Measurements from ENCODE around the gene SAP30.

The SAP30 gene

DNA sequence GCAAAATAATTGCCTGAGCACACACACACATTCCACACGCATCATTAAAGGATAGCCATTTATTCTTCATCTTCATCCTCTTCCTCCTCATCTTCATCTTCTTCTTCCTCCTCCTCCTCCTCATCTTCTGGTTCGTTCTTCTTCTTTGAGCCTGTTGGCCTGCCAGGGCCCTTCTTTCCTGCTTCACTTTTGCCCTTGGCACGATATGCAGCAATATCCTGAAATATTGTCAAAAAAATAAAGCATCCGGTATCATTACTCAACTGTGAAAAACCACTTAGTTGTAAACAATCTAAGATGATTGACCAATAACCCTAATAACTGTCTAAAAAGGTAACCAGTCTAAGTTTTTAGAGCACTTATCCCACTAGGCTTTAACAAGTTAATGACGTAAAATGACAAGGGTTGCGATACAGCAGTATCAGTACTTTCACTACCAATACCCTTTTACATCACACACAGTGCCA lies 38.7 kb upstream of the SAP30 start:
- H2BK120ac ChIP-seq (ENCODE audit: insufficient read depth, low read length, poor library complexity), result no peak overlapping the region
- H3K27me3 ChIP-seq (ENCODE audit: insufficient read depth, low read length), result no peaks in the 10 kb centered on the region
- peak overlapping the region; percentile 26 for H3K4me2 ChIP-seq (ENCODE audit: low read length)
- H4K12ac ChIP-seq (ENCODE audit: low read depth, low read length), result no peak overlapping the region
- H3K9me3 ChIP-seq (ENCODE audit: insufficient read depth, low read depth, low read length), result no peaks in the 10 kb centered on the region
- no peak overlapping the region for H3K4me3 ChIP-seq (ENCODE audit: low read depth, low read length)
- peaks cover 13% of the 10 kb centered on the region for H3K79me1 ChIP-seq (ENCODE audit: low read length)
- H2AK5ac ChIP-seq (ENCODE audit: low read length), result no peak overlapping the region
- no peak overlapping the region for H3K4ac ChIP-seq (ENCODE audit: low read depth, low read length)
- H3K9ac ChIP-seq (ENCODE audit: low read length), result no peak overlapping the region
- H3K14ac ChIP-seq (ENCODE audit: low read length), result no peak overlapping the region
- peaks cover 9% of the 10 kb centered on the region for H3K79me2 ChIP-seq (ENCODE audit: control insufficient read depth, insufficient read depth, low read length, poor library complexity)
- peaks cover 5 to 9% of the 10 kb centered on the region in 2 experiments for H3K36me3 ChIP-seq (ENCODE audit: control insufficient read depth in 1 of 2, insufficient read depth in 2 of 2, low read length in 2 of 2)
- H4K91ac ChIP-seq (ENCODE audit: low read depth, low read length), result no peak overlapping the region
- no peak overlapping the region for H2AFZ ChIP-seq (ENCODE audit: insufficient read depth, low read length, poor library complexity)
- no peak overlapping the region for H4K8ac ChIP-seq (ENCODE audit: low read depth, low read length)
- WGBS (ENCODE audit: extremely low coverage, insufficient coverage, insufficient read length), result no CpG with 5 or more reads among the region's 6 CpGs
- no peak overlapping the region for H3K23ac ChIP-seq (ENCODE audit: low read length)
- DNase-seq, result no peak
- no peak overlapping the region for H2BK12ac ChIP-seq (ENCODE audit: low read length)
- H3K4me1 ChIP-seq (ENCODE audit: control insufficient read depth in 1 of 2, insufficient read depth in 2 of 2, low read length in 2 of 2), result no peaks in the 10 kb centered on the region
- no peak overlapping the region for H3K18ac ChIP-seq (ENCODE audit: low read length)
- H3K27ac ChIP-seq (ENCODE audit: low read depth, low read length), result no peak overlapping the region
- no peak overlapping the region for H2BK5ac ChIP-seq (ENCODE audit: low read depth, low read length, poor library complexity)

DNA sequence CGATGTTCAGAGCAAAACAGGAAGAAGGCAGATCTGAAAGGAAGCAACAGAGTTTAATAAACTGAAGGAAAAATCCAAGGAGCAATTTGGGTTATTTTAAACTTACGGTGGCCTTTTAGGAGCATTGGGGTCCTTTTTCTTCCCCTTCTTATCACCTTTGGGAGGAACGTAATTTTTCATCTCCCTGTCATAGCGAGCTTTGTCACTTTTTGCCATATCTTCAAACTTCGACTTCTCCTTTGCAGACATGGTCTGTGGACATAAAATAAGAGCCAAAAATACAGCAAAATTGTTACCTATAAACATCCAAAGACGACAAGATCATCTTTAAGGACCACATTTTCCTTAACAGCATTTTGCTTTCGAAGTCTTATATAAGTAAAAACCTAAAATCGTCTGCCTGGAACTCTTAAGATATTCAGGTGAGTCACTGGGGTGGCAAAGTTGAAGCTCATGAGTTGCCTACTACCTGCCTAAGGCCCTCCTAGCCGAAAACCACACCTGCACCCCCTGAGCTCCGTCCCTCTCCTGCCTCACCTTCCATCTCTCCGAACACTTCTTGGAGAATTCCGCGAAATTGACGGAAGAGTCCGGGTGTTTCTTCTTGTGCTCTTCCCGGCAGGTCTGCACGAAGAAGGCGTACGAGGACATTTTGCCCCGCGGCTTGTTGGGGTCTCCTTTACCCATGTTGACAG lies 37.6 kb upstream of the SAP30 start:
- WGBS (ENCODE audit: extremely low coverage, insufficient coverage, insufficient read length), result no CpG with 5 or more reads among the region's 21 CpGs
- Histone ChIP-seq H3K27ac (ENCODE audit: low read depth, low read length) (peak overlapping the region; percentile 95), H2BK12ac (ENCODE audit: low read length) (no peak overlapping the region), H2AK5ac (ENCODE audit: low read length) (no peak overlapping the region), H2AFZ (ENCODE audit: insufficient read depth, low read length, poor library complexity) (peak overlapping the region; percentile 59), H2BK5ac (ENCODE audit: low read depth, low read length, poor library complexity) (no peak overlapping the region), H4K8ac (ENCODE audit: low read depth, low read length) (no peak overlapping the region), H3K18ac (ENCODE audit: low read length) (no peak overlapping the region), H3K36me3 (ENCODE audit: control insufficient read depth in 1 of 2, insufficient read depth in 2 of 2, low read length in 2 of 2) (peaks cover 5 to 9% of the 10 kb centered on the region in 2 experiments), H3K23ac (ENCODE audit: low read length) (no peak overlapping the region), H3K9ac (ENCODE audit: low read length) (peak overlapping the region; percentile 75), H4K12ac (ENCODE audit: low read depth, low read length) (no peak overlapping the region), H3K14ac (ENCODE audit: low read length) (peak overlapping the region; percentile 24), H2BK120ac (ENCODE audit: insufficient read depth, low read length, poor library complexity) (no peak overlapping the region), H3K79me1 (ENCODE audit: low read length) (peaks cover 13% of the 10 kb centered on the region), H3K4me3 (ENCODE audit: low read depth, low read length) (peak overlapping the region; percentile 86), H3K9me3 (ENCODE audit: insufficient read depth, low read depth, low read length) (no peaks in the 10 kb centered on the region), H3K4me2 (ENCODE audit: low read length) (peak overlapping the region; percentile 64), H3K79me2 (ENCODE audit: control insufficient read depth, insufficient read depth, low read length, poor library complexity) (peaks cover 9% of the 10 kb centered on the region), H3K4ac (ENCODE audit: low read depth, low read length) (peak overlapping the region; percentile 98), H4K91ac (ENCODE audit: low read depth, low read length) (no peak overlapping the region), H3K4me1 (ENCODE audit: control insufficient read depth in 1 of 2, insufficient read depth in 2 of 2, low read length in 2 of 2) (no peaks in the 10 kb centered on the region), H3K27me3 (ENCODE audit: insufficient read depth, low read length) (no peaks in the 10 kb centered on the region)
- DNase-seq, result peak; percentile 0 to 14

- Histone ChIP-seq H3K27ac (ENCODE audit: low read depth, low read length) (peak overlapping the region; percentile 95), H3K27me3 (ENCODE audit: insufficient read depth, low read length) (no peaks in the 10 kb centered on the region), H3K79me1 (ENCODE audit: low read length) (peaks cover 13% of the 10 kb centered on the region), H2BK5ac (ENCODE audit: low read depth, low read length, poor library complexity) (peak overlapping the region; percentile 94), H4K12ac (ENCODE audit: low read depth, low read length) (peak overlapping the region; percentile 99), H3K4me1 (ENCODE audit: control insufficient read depth in 1 of 2, insufficient read depth in 2 of 2, low read length in 2 of 2) (no peaks in the 10 kb centered on the region), H3K36me3 (ENCODE audit: control insufficient read depth in 1 of 2, insufficient read depth in 2 of 2, low read length in 2 of 2) (peaks cover 5 to 6% of the 10 kb centered on the region in 2 experiments), H3K18ac (ENCODE audit: low read length) (peak overlapping the region; percentile 98), H2BK120ac (ENCODE audit: insufficient read depth, low read length, poor library complexity) (peak overlapping the region; percentile 95), H3K9me3 (ENCODE audit: insufficient read depth, low read depth, low read length) (no peaks in the 10 kb centered on the region), H4K91ac (ENCODE audit: low read depth, low read length) (peak overlapping the region; percentile 94), H2AFZ (ENCODE audit: insufficient read depth, low read length, poor library complexity) (peak overlapping the region; percentile 97), H3K9ac (ENCODE audit: low read length) (peak overlapping the region; percentile 88), H4K8ac (ENCODE audit: low read depth, low read length) (peak overlapping the region; percentile 96), H3K4me2 (ENCODE audit: low read length) (peak overlapping the region; percentile 64), H3K4ac (ENCODE audit: low read depth, low read length) (peak overlapping the region; percentile 99), H3K23ac (ENCODE audit: low read length) (no peak overlapping the region), H2AK5ac (ENCODE audit: low read length) (peak overlapping the region; percentile 98), H3K79me2 (ENCODE audit: control insufficient read depth, insufficient read depth, low read length, poor library complexity) (peaks cover 9% of the 10 kb centered on the region), H3K4me3 (ENCODE audit: low read depth, low read length) (peak overlapping the region; percentile 86), H2BK12ac (ENCODE audit: low read length) (no peak overlapping the region), H3K14ac (ENCODE audit: low read length) (peak overlapping the region; percentile 99)
- DNase-seq, result peak in 1 of 2 donors; percentile 1
- WGBS (ENCODE audit: extremely low coverage, insufficient coverage, insufficient read length), result no CpG with 5 or more reads among the region's 53 CpGs
Measured at GRCh38 chr4:173333658-173334084, 37.1 kb upstream of the SAP30 start.

DNA sequence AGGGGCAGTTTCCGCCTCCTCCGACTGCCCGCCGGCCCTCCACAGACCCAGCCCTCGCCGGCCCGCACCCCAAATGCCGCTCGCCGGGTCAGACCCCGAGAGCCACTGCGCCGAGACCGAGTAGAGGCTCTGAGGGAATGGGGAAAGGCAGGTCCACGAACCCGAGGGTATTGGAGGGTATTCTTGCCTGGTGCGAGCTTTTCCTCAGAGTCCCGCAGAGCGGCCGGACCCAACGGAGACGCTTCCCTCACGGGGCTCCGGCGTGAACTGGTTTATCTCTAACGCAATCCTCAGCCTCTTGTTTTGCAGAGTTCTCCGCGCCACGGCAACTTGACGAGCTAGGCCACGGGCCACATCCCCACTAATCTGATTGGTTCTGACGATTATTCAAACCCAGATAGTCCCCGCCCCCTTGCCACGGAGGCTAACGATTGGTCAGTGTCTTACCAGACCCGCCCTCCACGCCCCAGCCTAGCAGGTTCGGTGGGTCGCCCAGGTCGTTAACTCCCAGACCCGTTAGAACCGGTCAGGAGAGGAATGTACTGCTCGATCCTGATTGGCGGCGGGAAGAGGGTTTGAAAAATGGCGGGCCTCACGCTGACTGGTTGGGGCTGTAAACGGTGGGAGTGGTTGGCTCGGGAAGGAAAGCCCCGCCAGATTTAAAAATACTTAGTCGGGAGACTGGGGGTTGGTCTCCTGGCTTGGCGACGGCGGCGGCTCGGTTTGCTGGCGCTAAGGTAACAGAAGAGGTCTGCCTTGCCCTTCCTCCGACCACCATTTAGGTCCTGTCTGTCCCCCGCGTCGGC lies 36.5 kb upstream of the SAP30 start, which contains the start of gene HMGB2:
HMGB2 (minus strand) TSS at position 274 of the 806 bp plus-strand sequence. CDS start 709 bp downstream, outside the sequence.
- Histone ChIP-seq H3K4me1 (ENCODE audit: control insufficient read depth in 1 of 2, insufficient read depth in 2 of 2, low read length in 2 of 2) (no peaks in the 10 kb centered on the region), H3K27me3 (ENCODE audit: insufficient read depth, low read length) (no peaks in the 10 kb centered on the region), H3K23ac (ENCODE audit: low read length) (no peak within 1 kb of the TSS), H4K91ac (ENCODE audit: low read depth, low read length) (peak within 1 kb of the TSS; percentile 94), H3K9me3 (ENCODE audit: insufficient read depth, low read depth, low read length) (no peaks in the 10 kb centered on the region), H2BK5ac (ENCODE audit: low read depth, low read length, poor library complexity) (peak within 1 kb of the TSS; percentile 94), H4K12ac (ENCODE audit: low read depth, low read length) (peak within 1 kb of the TSS; percentile 99), H3K18ac (ENCODE audit: low read length) (peak within 1 kb of the TSS; percentile 98), H2BK120ac (ENCODE audit: insufficient read depth, low read length, poor library complexity) (peak within 1 kb of the TSS; percentile 95), H3K4me3 (ENCODE audit: low read depth, low read length) (peak within 1 kb of the TSS; percentile 86), H3K79me2 (ENCODE audit: control insufficient read depth, insufficient read depth, low read length, poor library complexity) (peaks cover 9% of the 10 kb centered on the region), H3K27ac (ENCODE audit: low read depth, low read length) (peak within 1 kb of the TSS; percentile 95), H2AK5ac (ENCODE audit: low read length) (peak within 1 kb of the TSS; percentile 98), H3K36me3 (ENCODE audit: control insufficient read depth in 1 of 2, insufficient read depth in 2 of 2, low read length in 2 of 2) (peaks cover 4 to 5% of the 10 kb centered on the region in 2 experiments), H3K4me2 (ENCODE audit: low read length) (peak within 1 kb of the TSS; percentile 74), H2BK12ac (ENCODE audit: low read length) (no peak within 1 kb of the TSS), H4K8ac (ENCODE audit: low read depth, low read length) (peak within 1 kb of the TSS; percentile 96), H3K79me1 (ENCODE audit: low read length) (peaks cover 13% of the 10 kb centered on the region), H3K4ac (ENCODE audit: low read depth, low read length) (peak within 1 kb of the TSS; percentile 99), H3K14ac (ENCODE audit: low read length) (peak within 1 kb of the TSS; percentile 99), H2AFZ (ENCODE audit: insufficient read depth, low read length, poor library complexity) (peak within 1 kb of the TSS; percentile 97), H3K9ac (ENCODE audit: low read length) (peak within 1 kb of the TSS; percentile 90)
- peak; percentile 100 for DNase-seq
- no CpG with 5 or more reads among the region's 61 CpGs for WGBS (ENCODE audit: extremely low coverage, insufficient coverage, insufficient read length)
